SK-MEL-5 (cell line): ENCODE results near the gene HSPA1B. TPM values are rescaled to one million over a fixed set of nuclear protein-coding genes. Genes with fewer than 3 reads are reported as not detected.
"Not testable (repeated sequence)": the region's sequence is repeated elsewhere in the genome, so short reads cannot be mapped to it uniquely, and the experiment has no call there.

Experiments
- DNase-seq: peaks from one replicate; pipeline ENCODE4 v3.0.0-alpha.2; 2016; ENCODE audit warnings: low read depth, low spot score
- in situ Hi-C: cut with HindIII; loops from 2 replicates; pipeline ENCODE4 v1.10.0; 2016; ENCODE audit warnings: low sequenced_read_pairs, high pct_unique_total_duplicates, low pct_unique_long_range_greater_than_20kb
- total RNA-seq: library from RNA; depleted of rRNA; stranded (reverse); fragments of >200 nt; shearing (Covaris generic); gene quantifications from 2 replicates; pipeline ENCODE4 v1.2.3, GENCODE V29; 2014

Gene HSPA1B
- total RNA-seq, 1 experiment from 2014 or later = 104 TPM

DNA sequence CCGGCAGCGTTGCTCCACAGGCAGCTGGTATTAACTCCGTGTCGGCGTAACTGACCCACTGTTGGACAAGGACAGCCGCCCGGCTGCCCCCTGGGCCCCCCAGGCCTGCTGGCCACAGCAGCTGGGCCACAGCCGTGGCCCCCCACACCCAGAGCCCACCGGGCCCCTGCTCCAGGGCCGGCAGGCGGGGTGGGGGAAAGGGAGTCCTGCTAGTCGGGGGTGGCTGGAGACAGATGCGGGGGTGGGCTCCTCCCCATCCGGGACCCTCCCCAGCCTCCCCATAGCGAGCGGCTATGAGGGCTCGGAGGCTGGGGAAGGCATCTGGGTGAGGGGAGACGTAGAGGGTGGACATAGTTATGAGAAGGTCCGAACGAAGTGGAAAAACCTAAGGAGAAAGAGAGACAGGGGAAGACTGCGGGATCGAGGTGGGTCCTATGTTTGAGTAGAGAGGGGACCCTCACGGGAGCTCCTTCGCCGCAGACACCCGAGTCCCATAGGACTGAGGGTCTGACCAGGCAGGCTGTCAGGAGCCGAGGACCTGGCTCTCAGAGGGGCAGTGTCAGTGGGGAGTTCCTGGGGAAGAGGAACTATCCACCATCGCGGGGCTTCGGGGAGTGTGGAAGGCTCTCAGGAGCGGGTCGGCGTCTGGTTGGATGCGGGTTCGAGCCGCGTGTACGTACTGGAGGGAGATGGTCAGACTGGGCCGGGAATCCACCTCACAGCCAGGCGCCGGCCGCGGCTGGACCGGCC is 32.5 kb upstream of the HSPA1B start:
- no peak for DNase-seq
- in situ Hi-C loops = no loop called here

DNA sequence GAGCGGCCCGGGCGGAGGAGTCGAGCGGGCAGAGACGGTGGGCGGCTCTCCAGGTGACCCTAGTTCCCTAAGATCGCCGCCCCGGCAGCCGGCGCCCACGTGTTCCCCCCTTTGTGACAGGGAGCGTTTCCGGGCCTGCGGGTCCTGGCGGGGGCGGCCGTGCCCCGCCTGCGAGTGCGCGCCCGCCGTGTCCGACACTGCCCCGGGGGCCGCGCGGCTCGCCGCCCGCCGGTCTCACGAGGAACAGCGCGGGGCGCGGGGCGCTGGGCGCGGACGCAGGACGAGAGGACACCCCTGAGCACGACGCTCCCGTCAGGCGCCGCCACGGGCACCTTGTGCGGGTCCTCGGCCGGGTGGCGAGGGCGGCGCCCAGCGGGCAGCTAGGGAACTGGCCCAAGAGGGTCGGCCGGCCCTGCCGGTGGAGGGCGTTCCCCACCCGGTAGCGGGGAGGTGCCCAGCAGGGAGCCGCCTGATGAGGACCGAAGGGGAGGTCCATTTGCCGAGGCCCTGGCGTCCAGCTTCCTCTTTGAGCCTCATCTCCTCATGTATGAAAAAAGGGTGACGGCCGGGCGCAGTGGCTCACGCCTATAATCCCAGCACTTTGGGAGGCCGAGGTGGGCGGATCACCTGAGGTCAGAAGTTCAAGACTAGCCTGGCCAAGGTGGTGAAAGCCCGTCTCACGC is 31.8 kb upstream of the HSPA1B start, which contains the start of gene VARS1:
Gene VARS1, minus strand, starts transcription at position 137 of the 683 bp plus-strand sequence. CDS start 535 bp downstream, outside the sequence.
- DNase-seq = peak; percentile 89
- in situ Hi-C loops = no loop called here

DNA sequence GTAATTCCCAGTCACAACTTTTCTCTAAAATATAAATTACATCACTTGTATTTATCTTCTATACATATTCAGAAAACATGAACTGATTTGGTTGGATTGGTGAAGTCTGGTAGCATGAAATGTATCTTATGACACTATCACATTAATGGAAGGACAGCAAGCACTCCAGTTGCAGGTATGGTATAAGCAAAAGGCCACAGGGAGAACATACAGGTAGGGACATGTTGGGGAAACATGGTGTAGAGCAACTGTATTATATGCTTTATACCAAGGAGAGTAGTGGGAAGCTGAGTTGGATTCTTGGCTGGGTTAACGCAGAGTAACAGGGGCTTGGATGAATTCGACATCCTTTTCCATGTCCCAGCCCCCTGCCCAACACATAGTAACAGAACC is 30.5 kb upstream of the HSPA1B start:
- no peak for DNase-seq
- in situ Hi-C loops = no loop called here

DNA sequence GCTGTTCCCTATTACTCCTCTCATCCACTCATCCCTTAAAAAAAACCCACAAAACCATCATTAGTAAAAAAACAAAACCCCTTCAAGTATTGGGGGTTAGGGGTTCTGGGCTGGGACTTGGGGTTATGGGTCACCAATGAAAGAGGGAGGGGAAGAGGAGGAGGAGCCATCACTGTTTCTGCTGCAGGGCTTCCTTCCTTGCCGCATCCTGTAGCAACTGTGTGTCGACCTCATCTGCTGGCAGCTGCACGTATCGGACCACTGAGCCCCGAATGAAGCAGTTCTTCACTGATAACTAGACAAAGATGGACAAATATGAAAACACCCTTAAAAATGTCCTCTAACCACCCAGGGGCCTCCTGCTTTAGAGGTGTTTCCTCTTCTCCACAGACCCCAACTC is 29.9 kb upstream of the HSPA1B start:
- DNase-seq = no peak
- in situ Hi-C loops = no loop called here

DNA sequence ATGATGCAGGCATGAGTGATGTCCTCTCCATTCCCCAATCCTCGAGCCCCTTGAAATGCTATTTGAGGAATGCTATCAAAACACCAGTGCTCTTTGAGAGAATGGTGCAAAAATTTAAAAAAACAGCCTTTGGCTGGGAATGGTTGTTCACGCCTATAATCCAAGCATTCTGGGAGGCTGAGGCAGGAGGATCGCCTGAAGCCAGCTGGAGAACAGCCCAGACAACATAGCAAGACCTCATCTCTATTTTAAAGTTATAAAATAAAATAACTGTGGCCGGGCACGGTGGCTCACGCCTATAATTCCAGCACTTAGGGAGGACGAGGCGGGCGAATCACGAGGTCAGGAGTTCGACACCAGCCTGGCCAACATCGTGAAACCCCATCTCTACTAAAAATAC is 27.8 kb upstream of the HSPA1B start:
- in situ Hi-C loops = no loop called here
- DNase-seq = no peak

DNA sequence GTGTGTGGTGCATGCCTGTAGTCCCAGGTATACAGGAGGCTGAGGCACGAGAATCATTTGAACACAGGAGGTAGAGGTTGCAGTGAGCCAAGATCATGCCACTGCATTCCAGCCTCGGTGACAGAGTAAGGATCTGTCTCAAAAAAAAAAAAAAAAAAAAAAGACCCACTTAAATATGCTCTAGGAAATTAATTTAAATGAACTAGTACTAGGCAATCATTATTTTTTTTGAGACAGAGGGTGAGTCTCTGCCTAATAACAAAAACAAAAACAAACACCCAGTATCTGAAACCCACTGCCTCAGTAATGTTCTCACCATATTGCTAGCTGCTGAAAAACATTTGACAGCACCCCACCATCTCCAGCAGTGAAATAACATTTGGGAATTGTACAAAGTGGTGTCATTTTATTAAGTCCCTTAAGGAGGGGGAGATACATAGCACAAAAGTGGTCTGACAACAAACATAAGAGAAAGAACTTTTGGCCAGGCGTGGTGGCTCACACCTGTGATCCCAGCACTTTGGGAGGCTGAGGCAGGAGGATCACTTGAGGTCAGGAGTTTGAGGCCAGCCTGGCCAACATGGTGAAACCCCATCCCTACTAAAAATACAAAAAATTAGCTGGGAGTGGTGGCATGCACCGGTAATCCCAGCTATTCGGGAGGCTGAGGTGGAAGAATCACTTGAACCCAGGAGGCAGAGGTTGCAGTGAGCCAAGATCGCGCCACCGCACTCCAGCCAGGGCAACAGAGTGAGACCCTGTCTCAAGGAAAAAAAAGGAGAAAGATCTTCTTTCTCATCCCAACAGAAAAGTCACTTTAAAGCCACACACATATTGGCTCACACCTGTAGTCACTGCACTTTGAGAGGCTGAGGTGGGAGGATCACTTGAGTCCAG is 26.3 kb upstream of the HSPA1B start:
- in situ Hi-C loops, DNase-seq: not testable (repeated sequence)

DNA sequence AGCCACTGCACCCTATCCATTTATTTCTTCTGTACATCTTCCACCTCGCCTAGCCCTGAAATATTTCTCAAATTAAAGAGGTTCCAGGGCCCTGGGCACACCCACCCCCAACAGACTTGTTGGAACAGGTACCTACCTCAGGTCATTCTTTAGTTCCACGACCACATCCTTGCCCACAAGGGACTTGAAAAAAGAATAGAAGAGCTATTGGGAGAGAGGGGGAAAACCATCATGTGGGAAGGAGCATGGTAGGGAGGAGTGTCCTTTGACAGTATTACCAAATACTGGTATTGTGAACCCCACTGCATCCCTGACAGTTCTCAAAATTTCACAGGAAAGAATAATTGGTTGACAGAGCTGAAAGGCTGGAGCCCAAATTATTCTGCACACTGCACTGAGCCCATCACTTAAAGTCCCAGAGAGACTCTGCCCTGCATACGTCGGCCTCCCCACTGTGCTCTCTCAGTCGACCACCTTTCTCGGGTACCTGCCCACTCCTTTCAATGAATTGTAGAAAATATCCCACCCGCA is 21.5 kb upstream of the HSPA1B start:
- in situ Hi-C loops = no loop called here
- no peak for DNase-seq

DNA sequence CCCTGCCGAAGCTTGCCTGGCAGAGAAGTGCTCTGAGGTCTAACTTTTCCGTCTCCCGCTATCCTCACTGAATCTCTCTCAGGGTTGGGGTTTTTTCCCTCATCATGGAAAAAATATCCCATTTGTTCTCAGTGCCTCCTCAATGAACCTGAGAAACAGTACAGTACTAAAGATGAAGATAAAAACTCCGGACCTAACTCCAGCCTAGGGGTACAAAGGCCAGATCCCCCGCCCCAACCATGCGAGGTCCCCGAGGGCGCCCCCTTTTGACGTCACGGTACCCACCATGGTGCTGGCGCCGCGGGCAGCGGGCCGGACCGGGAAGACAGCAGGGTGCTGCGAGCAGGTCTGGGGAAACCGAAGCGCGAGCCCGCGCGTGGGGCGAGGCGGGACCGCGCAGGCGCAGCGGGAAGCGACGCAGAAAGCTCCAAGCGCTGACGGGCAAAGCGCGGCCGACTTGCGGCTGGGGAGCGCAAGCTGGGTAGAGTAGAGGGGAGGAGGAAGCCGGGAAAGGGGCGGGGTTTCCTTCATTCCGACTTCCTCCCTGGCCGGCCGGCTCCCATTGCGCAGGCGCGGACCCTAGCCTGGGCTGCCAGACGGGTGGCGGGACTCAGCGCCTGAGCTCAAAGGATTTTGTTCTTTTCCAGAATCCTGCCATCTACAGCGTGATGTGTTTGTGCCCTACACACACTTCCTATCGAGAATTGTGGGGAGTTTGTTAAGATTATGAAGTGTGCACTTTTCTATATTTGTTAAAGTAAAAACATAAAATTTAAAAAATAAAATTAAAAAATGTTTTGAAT is 20.9 kb upstream of the HSPA1B start, which contains the start of gene LSM2:
Gene LSM2, minus strand, starts transcription at position 497 of the 803 bp plus-strand sequence. Its CDS starts 209 bp downstream, at position 288.
- DNase-seq = peak; percentile 97
- in situ Hi-C loops = no loop called here

DNA sequence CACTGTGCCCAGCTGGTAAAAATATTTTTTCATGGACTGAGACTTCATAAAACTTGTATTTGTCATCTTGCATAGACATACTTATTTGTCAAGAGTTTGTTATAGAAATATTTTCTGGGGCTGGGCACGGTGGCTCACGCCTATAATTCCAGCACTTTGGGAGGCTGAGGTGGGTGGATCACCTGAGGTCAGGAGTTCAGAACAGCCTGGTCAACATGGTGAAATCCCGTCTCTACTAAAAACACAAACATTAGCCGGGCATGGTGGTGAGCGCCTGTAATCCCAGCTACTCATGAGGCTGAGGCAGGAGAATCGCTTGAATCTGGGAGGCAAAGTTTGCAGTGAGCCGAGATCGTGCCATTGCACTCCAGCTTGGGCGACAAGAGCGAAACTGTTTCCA is 18.9 kb upstream of the HSPA1B start:
- DNase-seq, in situ Hi-C loops: not testable (repeated sequence)

DNA sequence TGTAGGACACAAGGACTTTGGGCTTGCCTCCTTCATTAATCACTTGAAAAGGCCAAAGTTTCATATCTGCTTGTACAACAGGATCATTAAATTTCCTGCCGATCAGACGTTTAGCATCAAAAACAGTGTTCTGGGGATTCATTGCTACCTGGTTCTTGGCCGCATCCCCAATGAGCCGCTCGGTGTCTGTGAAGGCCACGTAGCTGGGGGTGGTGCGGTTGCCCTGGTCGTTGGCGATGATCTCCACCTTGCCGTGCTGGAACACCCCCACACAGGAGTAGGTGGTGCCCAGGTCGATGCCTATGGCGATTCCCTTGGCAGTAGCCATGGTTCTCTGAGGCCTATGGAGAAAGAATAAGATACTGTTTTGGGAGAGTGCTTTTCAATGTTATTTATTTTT is 15.9 kb upstream of the HSPA1B start:
- in situ Hi-C loops = no loop called here
- DNase-seq = no peak

DNA sequence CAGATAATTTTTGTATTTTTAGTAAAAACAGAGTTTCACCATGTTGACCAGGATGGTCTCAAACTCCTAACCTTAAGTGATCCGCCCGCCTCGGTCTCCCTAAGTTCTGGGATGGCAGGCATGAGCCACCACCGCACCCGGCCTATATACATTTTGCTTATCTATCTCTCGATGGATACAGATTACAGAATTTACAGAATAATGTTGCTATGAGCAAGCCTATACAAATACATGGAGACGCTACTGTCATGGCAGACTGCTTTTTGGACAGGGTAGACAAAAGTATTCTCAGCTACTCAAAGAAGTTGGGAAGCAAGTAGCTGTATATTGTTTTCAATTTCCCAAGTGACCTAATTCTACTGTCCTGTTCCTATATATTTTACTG is 14.1 kb upstream of the HSPA1B start:
- in situ Hi-C loops = no loop called here
- DNase-seq = no peak

DNA sequence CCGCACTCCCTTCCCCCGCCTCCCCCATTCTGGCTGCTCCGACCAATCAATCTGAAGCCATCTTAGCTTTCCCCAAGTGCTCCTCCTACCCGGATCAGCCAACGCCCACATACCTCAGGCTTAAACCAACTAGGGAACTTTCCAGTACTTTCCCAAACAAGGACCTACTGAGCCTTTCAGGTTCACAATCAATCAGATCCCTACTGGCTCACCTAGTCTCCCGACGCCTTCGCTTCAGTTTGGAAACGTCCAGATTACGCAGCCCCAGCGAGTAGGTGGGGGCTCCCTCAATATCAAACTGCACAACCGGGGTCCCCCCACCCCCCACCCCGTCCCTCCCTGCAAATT is 12.9 kb upstream of the HSPA1B start:
- peak; percentile 82 for DNase-seq
- in situ Hi-C loops = no loop called here

DNA sequence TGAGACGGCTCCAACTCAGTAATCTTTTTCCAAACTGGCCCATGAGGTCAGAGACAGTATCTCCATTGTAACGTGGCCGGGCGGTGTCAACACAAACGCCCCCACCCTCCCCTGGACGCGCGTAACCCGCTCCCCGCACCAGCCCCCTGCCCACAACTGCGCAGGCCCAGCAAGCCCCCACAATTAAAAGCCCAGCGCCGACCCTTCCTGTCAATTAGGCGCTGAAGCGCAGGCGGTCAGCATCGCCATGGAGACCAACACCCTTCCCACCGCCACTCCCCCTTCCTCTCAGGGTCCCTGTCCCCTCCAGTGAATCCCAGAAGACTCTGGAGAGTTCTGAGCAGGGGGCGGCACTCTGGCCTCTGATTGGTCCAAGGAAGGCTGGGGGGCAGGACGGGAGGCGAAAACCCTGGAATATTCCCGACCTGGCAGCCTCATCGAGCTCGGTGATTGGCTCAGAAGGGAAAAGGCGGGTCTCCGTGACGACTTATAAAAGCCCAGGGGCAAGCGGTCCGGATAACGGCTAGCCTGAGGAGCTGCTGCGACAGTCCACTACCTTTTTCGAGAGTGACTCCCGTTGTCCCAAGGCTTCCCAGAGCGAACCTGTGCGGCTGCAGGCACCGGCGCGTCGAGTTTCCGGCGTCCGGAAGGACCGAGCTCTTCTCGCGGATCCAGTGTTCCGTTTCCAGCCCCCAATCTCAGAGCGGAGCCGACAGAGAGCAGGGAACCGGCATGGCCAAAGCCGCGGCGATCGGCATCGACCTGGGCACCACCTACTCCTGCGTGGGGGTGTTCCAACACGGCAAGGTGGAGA is 12.3 kb upstream of the HSPA1B start, which contains the start of the genes HSPA1A and HSPA1L:
Gene HSPA1A, plus strand, starts transcription at position 519 of the 814 bp plus-strand sequence. Its CDS starts 214 bp downstream, at position 733.
Gene HSPA1L, minus strand, starts transcription at position 259 of the 814 bp plus-strand sequence. CDS start 3,311 bp downstream, outside the sequence.
- in situ Hi-C loops = no loop called here
- peak; percentile 46 for DNase-seq

DNA sequence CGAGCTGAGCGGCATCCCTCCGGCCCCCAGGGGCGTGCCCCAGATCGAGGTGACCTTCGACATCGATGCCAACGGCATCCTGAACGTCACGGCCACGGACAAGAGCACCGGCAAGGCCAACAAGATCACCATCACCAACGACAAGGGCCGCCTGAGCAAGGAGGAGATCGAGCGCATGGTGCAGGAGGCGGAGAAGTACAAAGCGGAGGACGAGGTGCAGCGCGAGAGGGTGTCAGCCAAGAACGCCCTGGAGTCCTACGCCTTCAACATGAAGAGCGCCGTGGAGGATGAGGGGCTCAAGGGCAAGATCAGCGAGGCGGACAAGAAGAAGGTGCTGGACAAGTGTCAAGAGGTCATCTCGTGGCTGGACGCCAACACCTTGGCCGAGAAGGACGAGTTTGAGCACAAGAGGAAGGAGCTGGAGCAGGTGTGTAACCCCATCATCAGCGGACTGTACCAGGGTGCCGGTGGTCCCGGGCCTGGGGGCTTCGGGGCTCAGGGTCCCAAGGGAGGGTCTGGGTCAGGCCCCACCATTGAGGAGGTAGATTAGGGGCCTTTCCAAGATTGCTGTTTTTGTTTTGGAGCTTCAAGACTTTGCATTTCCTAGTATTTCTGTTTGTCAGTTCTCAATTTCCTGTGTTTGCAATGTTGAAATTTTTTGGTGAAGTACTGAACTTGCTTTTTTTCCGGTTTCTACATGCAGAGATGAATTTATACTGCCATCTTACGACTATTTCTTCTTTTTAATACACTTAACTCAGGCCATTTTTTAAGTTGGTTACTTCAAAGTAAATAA is 10.2 kb upstream of the HSPA1B start:
- DNase-seq, in situ Hi-C loops: not testable (repeated sequence)

DNA sequence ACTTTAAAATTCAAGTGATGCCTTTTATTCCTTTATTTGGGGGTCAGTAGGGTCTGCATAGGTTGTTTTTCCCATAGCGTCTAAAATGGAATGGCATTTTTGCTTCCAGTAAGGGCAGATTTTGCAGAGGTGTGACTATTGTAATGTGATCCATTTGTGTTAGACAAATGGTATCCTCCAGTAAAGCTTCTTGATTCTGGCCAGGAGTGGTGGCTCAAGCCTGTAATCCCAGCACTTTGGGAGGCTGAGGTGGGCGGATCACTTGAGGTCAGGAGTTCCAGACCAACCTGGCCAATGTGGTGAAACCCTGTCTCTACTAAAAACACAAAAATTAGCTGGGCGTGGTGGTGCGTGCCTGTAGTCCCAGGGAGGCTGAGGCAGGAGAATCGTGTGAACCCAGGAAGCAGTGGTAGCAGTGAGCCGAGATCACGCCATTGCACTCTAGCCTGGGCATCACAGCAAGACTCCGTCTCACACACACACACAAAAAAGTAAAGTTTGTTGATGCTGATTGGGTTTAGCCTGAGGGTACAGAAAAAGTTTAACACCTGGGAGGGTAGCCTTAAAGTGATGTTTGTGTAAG is 9.5 kb upstream of the HSPA1B start:
- DNase-seq, in situ Hi-C loops: not testable (repeated sequence)
